ENCODE measurements around the gene TENM3. TPM values are rescaled to one million over a fixed set of nuclear protein-coding genes. Genes with fewer than 3 reads are reported as not detected.

Gene TENM3
- total and polyA plus RNA-seq, 2 donors (not counting 3 experiments of a cell fraction or from before 2014, with no cell fraction given) = 3.2 to 6.2 TPM

- ChIA-PET CTCF (no interaction called here), POLR2A (no interaction called here)
- Histone ChIP-seq H3K79me2 (ENCODE audit: control insufficient read depth, insufficient read depth, low read length) (no peaks in the 10 kb centered on the region), H4K20me1 (replicated peaks; ENCODE audit: control insufficient read depth, extremely low read depth, insufficient read depth, low read length) (no peaks in the 10 kb centered on the region), H3K9me3 (replicated peaks; ENCODE audit: control insufficient read depth, insufficient read depth, low read length) (no peaks in the 10 kb centered on the region), H3K4me3 (replicated peaks in 1 of 3; ENCODE audit: insufficient read depth in 1 of 3, low read depth in 1 of 3, low read length in 3 of 3) (no peak overlapping the region), H2AFZ (ENCODE audit: low read depth, low read length) (no peak overlapping the region), H3K27ac (ENCODE audit: insufficient read depth, low read depth, low read length) (no peak overlapping the region), H3K4me1 (ENCODE audit: control insufficient read depth, extremely low read depth, insufficient read depth, low read length) (no peaks in the 10 kb centered on the region), H3K27me3 (ENCODE audit: control insufficient read depth in 2 of 2, insufficient read depth in 2 of 2, low read length in 2 of 2) (no peaks in the 10 kb centered on the region), H3K9me1 (replicated peaks; ENCODE audit: control insufficient read depth, extremely low read depth, insufficient read depth, low read length) (no peaks in the 10 kb centered on the region), H3K36me3 (ENCODE audit: control insufficient read depth in 2 of 2, extremely low read depth in 1 of 2, insufficient read depth in 2 of 2, low read length in 2 of 2) (no peaks in the 10 kb centered on the region), H3K4me2 (ENCODE audit: insufficient read depth, low read length) (no peak overlapping the region), H3K9ac (replicated peaks; ENCODE audit: extremely low read depth, insufficient read depth, low read length) (no peak overlapping the region)
- dilution Hi-C loops (cut with MboI; ENCODE audit: extremely low pct_ligation_motif_present, low sequenced_read_pairs) = no loop called here
- intact Hi-C loops (cut with micrococcal nuclease) = no loop called here
- DNase-seq (ENCODE audit: low read depth, low spot score) = no peak
- no TSS peak for BruUV-seq (replicated peaks)
- FAIRE-seq = no peak
- TF ChIP-seq MYC (IDR thresholded peaks at IDR 0.05; ENCODE audit: low read depth, low read length) (no peak), GATA2 (IDR thresholded peaks at IDR 0.05; ENCODE audit: insufficient read depth, insufficient read length, low read depth, low read length) (no peak), POLR2A (IDR thresholded peaks at IDR 0.05; ENCODE audit: low read depth, low read length) (no peak), EZH2 (IDR thresholded peaks at IDR 0.05; ENCODE audit: borderline replicate concordance, low read depth, low read length, severe bottlenecking) (no peak), POLR2AphosphoS5 (IDR thresholded peaks at IDR 0.05; ENCODE audit: insufficient read depth, low read depth, low read length) (no peak), CTCF (IDR thresholded peaks at IDR 0.05; ENCODE audit: extremely low read depth in 1 of 2, insufficient read depth in 1 of 2, low read depth in 1 of 2, low read length in 2 of 2) (no peak), MAX (IDR thresholded peaks at IDR 0.05; ENCODE audit: insufficient read depth, insufficient read length) (no peak), FOS (IDR thresholded peaks at IDR 0.05; ENCODE audit: borderline replicate concordance, insufficient read depth, low read length) (no peak), JUN (IDR thresholded peaks at IDR 0.05; ENCODE audit: borderline replicate concordance, insufficient read depth, insufficient read length, low read depth) (no peak)
These were observed 166.1 kb downstream of the TENM3 start for GRCh38 chr4:182409271-182409670.
